Panc1 (cell line): ENCODE measurements around the gene TMCC1. TPM values are rescaled to one million over a fixed set of nuclear protein-coding genes. Genes with fewer than 3 reads are reported as not detected.

Experiments
- ATAC-seq: fragments of 200-7000 bp; cut with Tn5 transposase; 2 replicates; pipeline ENCODE4 v1.9.1; 2020; ENCODE audit warnings: mild to moderate bottlenecking, moderate library complexity
- BruUV-seq: library from RNA; stranded (reverse); fragments of 400-500 nt; replicated peaks from 2 replicates; lab custom pipeline; 2021; lab: Mats Ljungman, UMichigan
- CTCF ChIA-PET: fragments of 300-600 bp; sonication (Branson Sonifier 250); formaldehyde crosslinking; loops from one replicate; lab custom pipeline; 2022; ENCODE audit warnings: antibody characterized with exemption; lab: Charles Lee
- POLR2A ChIA-PET: fragments of 300-600 bp; sonication (Branson Sonifier 250); formaldehyde crosslinking; loops from one replicate; lab custom pipeline; 2022; ENCODE audit warnings: antibody characterized with exemption; lab: Charles Lee
- DNase-seq: peaks from one replicate; pipeline ENCODE4 v3.0.0-alpha.2; 2010; ENCODE audit warnings: low read depth, low spot score
- H3K27ac ChIP-seq: 2 replicates; pipeline ENCODE4 v1.5.1; 2011; ENCODE audit warnings: mild to moderate bottlenecking, low read length, inconsistent platforms
- H3K27me3 ChIP-seq: fragments of 200-500 bp; sonication (Bioruptor generic); 2 replicates; pipeline ENCODE4 v1.6.0; 2014; ENCODE audit warnings: low read length, inconsistent platforms; ENCODE audit not compliant: control insufficient read depth, insufficient read depth
- H3K36me3 ChIP-seq: fragments of 200-500 bp; sonication (Bioruptor generic); 2 replicates; pipeline ENCODE4 v1.5.1; 2014; ENCODE audit warnings: inconsistent platforms, mild to moderate bottlenecking, low read length, moderate library complexity; ENCODE audit not compliant: control insufficient read depth, insufficient read depth
- H3K4me1 ChIP-seq: 2 replicates; pipeline ENCODE4 v1.5.1; 2011; ENCODE audit warnings: inconsistent platforms, mild to moderate bottlenecking, low read length, moderate library complexity; ENCODE audit not compliant: control insufficient read depth, insufficient read depth
- H3K4me3 ChIP-seq, 2 experiments: 2 replicates each; pipeline ENCODE4 v1.5.1; 2011 to 2012; ENCODE audit warnings: low read depth in 2 of 2, low read length in 2 of 2, mild to moderate bottlenecking in 2 of 2, inconsistent platforms in 1 of 2, moderate library complexity in 1 of 2
- H3K9me3 ChIP-seq: fragments of 200-500 bp; sonication (Bioruptor generic); 2 replicates; pipeline ENCODE4 v1.5.1; 2014; ENCODE audit warnings: low read depth, mild to moderate bottlenecking, inconsistent platforms, low read length, moderate library complexity; ENCODE audit not compliant: control insufficient read depth, insufficient read depth
- CTCF ChIP-seq: fragments of 450-650 bp; IDR thresholded peaks from 2 replicates; pipeline ENCODE4 v1.5.1; 2017; ENCODE audit warnings: mild to moderate bottlenecking
- POLR2AphosphoS5 ChIP-seq: IDR thresholded peaks from 2 replicates; pipeline ENCODE4 v1.6.1; 2012; ENCODE audit warnings: mild to moderate bottlenecking, low read depth, low read length, moderate library complexity
- REST ChIP-seq, 2 experiments: IDR thresholded peaks; 2 replicates each; pipeline ENCODE4 v1.6.1; 2011 to 2012; ENCODE audit warnings: low read depth in 2 of 2, control low read depth in 1 of 2, low read length in 1 of 2, mild to moderate bottlenecking in 1 of 2, moderate library complexity in 1 of 2; ENCODE audit not compliant: insufficient read depth in 1 of 2
- SIN3A ChIP-seq: IDR thresholded peaks from 2 replicates; pipeline ENCODE4 v1.6.1; 2012; ENCODE audit warnings: low read depth, mild to moderate bottlenecking, low read length, moderate library complexity, borderline replicate concordance; ENCODE audit not compliant: insufficient read depth
- TCF7L2 ChIP-seq: IDR thresholded peaks from 2 replicates; pipeline ENCODE4 v1.6.1; 2011; ENCODE audit warnings: mild to moderate bottlenecking, low read depth, low read length, inconsistent platforms
- in situ Hi-C: cut with HindIII; loops from 2 replicates; pipeline ENCODE4 v1.10.0; 2016; ENCODE audit warnings: low sequenced_read_pairs, low pct_unique_long_range_greater_than_20kb
- intact Hi-C: fragments of 100-400 bp; cut with micrococcal nuclease; formaldehyde crosslinking; loops from one replicate; pipeline ENCODE4 v1.10.0; 2022; ENCODE audit not compliant: unreplicated experiment
- total RNA-seq: library from RNA; stranded (reverse); gene quantifications from one replicate; pipeline ENCODE4 v1.2.1, GENCODE V29; 2021; ENCODE audit not compliant: unreplicated experiment

The TMCC1 gene
- total RNA-seq, 1 experiment from 2014 or later, result 33.2 TPM

GRCh38 chr3:129845956-129846355 is 47.6 kb downstream of the TMCC1 start:
- intact Hi-C loops, result no loop called here
- Histone ChIP-seq H3K36me3 (no peaks in the 10 kb centered on the region), H3K4me1 (no peaks in the 10 kb centered on the region), H3K27ac (no peak overlapping the region), H3K27me3 (no peaks in the 10 kb centered on the region), H3K4me3 (no peak overlapping the region), H3K9me3 (no peaks in the 10 kb centered on the region; the same call in 1 of the 2 replicates)
- POLR2A ChIA-PET, result no interaction called here
- no TSS peak for BruUV-seq
- no peak for TF ChIP-seq SIN3A
- TF ChIP-seq TCF7L2, result no peak
- TF ChIP-seq POLR2AphosphoS5, result no peak
- no peak for TF ChIP-seq CTCF
- no peak for TF ChIP-seq REST (IDR thresholded peaks at IDR 0.05; ENCODE audit: insufficient read depth in 1 of 2, low read depth in 2 of 2, low read length in 1 of 2)
- in situ Hi-C loops, result loop anchor here (25.0 kb wide), 1 partner anchor 184 kb away; no protein-coding TSS in a partner anchor
- DNase-seq (no peak), ATAC-seq (no peak)
- CTCF ChIA-PET, result no interaction called here

- Histone ChIP-seq H3K36me3 (no peaks in the 10 kb centered on the region), H3K27ac (no peak overlapping the region), H3K9me3 (no peaks in the 10 kb centered on the region; the same call in 1 of the 2 replicates), H3K4me1 (peaks cover 5% of the 10 kb centered on the region; the same call in 1 of the 2 replicates), H3K4me3 (no peak overlapping the region), H3K27me3 (no peaks in the 10 kb centered on the region)
- TF ChIP-seq SIN3A (no peak), TCF7L2 (no peak), CTCF (no peak), REST (IDR thresholded peaks at IDR 0.05; ENCODE audit: insufficient read depth in 1 of 2, low read depth in 2 of 2, low read length in 1 of 2) (no peak), POLR2AphosphoS5 (no peak)
- no TSS peak for BruUV-seq
- CTCF ChIA-PET, result no interaction called here
- in situ Hi-C loops, result loop anchor here (25.0 kb wide), 1 partner anchor 179 kb away; no protein-coding TSS in a partner anchor
- no peak for DNase-seq
- POLR2A ChIA-PET, result no interaction called here
- no peak for ATAC-seq
- intact Hi-C loops, result no loop called here
Measured at GRCh38 chr3:129840707-129841360, 52.7 kb downstream of the TMCC1 start.
